Mesendoderm (in vitro differentiated cells): Measurements from ENCODE around the gene ARHGAP32.
"Not testable (repeated sequence)": the region's sequence is repeated elsewhere in the genome, so short reads cannot be mapped to it uniquely, and the experiment has no call there.

ENCODE experiments used
- DNase-seq: peaks from one replicate; pipeline ENCODE4 v3.0.0; 2013
- H2AK5ac ChIP-seq: 2 replicates; pipeline ENCODE4 v1.6.1; 2013; ENCODE audit warnings: low read length, inconsistent platforms
- H2BK120ac ChIP-seq: 2 replicates; pipeline ENCODE4 v1.6.1; 2013; ENCODE audit warnings: low read depth, mild to moderate bottlenecking, low read length, moderate library complexity, mixed read lengths
- H2BK15ac ChIP-seq: replicated peaks from 2 replicates; pipeline ENCODE4 v1.6.1; 2013; ENCODE audit warnings: low read depth, mild to moderate bottlenecking, moderate library complexity
- H2BK5ac ChIP-seq: 2 replicates; pipeline ENCODE4 v1.6.1; 2013; ENCODE audit warnings: low read length, inconsistent platforms
- H3K18ac ChIP-seq: 2 replicates; pipeline ENCODE4 v1.6.1; 2013; ENCODE audit warnings: mild to moderate bottlenecking, low read length, mixed read lengths
- H3K23ac ChIP-seq: one replicate; pipeline ENCODE4 v1.6.1; 2013; ENCODE audit warnings: low read length
- H3K27ac ChIP-seq: 2 replicates; pipeline ENCODE4 v1.5.1; 2013; ENCODE audit warnings: low read depth, mild to moderate bottlenecking, inconsistent platforms, low read length, moderate library complexity
- H3K27me3 ChIP-seq: 2 replicates; pipeline ENCODE4 v1.6.1; 2013; ENCODE audit warnings: low read length, control low read depth, mild to moderate bottlenecking, inconsistent platforms; ENCODE audit not compliant: insufficient read depth, poor library complexity
- H3K36me3 ChIP-seq: 2 replicates; pipeline ENCODE4 v1.6.1; 2013; ENCODE audit warnings: low read length, inconsistent platforms; ENCODE audit not compliant: control insufficient read depth, insufficient read depth
- H3K4ac ChIP-seq: one replicate; pipeline ENCODE4 v1.6.1; 2013; ENCODE audit warnings: low read depth, mild to moderate bottlenecking, low read length, moderate library complexity
- H3K4me1 ChIP-seq: 2 replicates; pipeline ENCODE4 v1.6.1; 2013; ENCODE audit warnings: low read depth, low read length, inconsistent platforms; ENCODE audit not compliant: control insufficient read depth
- H3K4me2 ChIP-seq: 2 replicates; pipeline ENCODE4 v1.6.1; 2013; ENCODE audit warnings: low read length
- H3K4me3 ChIP-seq: 2 replicates; pipeline ENCODE4 v1.5.1; 2013; ENCODE audit warnings: mild to moderate bottlenecking, low read length
- H3K56ac ChIP-seq: one replicate; pipeline ENCODE4 v1.6.1; 2013; ENCODE audit warnings: low read length
- H3K79me1 ChIP-seq: 2 replicates; pipeline ENCODE4 v1.6.1; 2013; ENCODE audit warnings: low read length, inconsistent platforms
- H3K79me2 ChIP-seq: 2 replicates; pipeline ENCODE4 v1.6.1; 2013; ENCODE audit warnings: mild to moderate bottlenecking, low read length; ENCODE audit not compliant: control insufficient read depth, insufficient read depth
- H3K9ac ChIP-seq: 2 replicates; pipeline ENCODE4 v1.6.1; 2013; ENCODE audit warnings: low read length, inconsistent platforms
- H4K5ac ChIP-seq: one replicate; pipeline ENCODE4 v1.6.1; 2013; ENCODE audit warnings: low read length
- H4K8ac ChIP-seq: one replicate; pipeline ENCODE4 v1.6.1; 2013; ENCODE audit warnings: low read depth, mild to moderate bottlenecking, control low read depth, low read length, moderate library complexity
- WGBS: extraction: QIAGEN DNeasy Blood & Tissue Kit; methylation state at CpG from one replicate; pipeline ENCODE4 v1.1.7; 2013; ENCODE audit warnings: low lambda C conversion rate, missing lambda C conversion rate; ENCODE audit not compliant: insufficient coverage; ENCODE audit errors: extremely low coverage; 5-methylcytosine and 5-hydroxymethylcytosine counted together

ARHGAP32 gene

DNA sequence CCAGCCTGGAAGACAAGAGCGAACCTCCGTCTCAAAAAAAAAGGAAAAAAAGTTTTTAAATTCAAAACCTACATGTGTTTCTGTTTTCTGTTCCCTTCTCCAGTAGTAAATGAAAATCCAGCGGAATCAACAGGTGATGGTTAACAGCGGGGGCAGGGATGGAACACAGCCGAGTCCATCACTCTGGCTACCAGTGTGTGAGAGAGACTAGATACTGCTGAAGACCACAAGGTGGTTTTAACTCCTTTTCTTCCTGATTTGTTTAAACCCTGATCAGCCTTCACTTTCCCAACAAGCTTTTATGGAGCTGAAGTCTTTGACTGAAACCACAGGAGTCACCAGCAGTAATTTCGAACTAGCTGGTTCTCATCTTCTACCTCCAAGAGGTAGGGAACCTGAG, 3.6 kb upstream of the ARHGAP32 start:
- peak; percentile 33 for DNase-seq
- H3K79me2 ChIP-seq: no peaks in the 10 kb centered on the region
- H2BK5ac ChIP-seq: no peak overlapping the region
- H2AK5ac ChIP-seq: no peak overlapping the region
- H3K4me2 ChIP-seq: no peak overlapping the region
- no peak overlapping the region for H2BK120ac ChIP-seq
- no peak overlapping the region for H3K4ac ChIP-seq
- H3K18ac ChIP-seq: no peak overlapping the region
- peaks cover 5% of the 10 kb centered on the region for H3K4me1 ChIP-seq
- no peak overlapping the region for H4K8ac ChIP-seq
- H3K27ac ChIP-seq: no peak overlapping the region
- peaks cover 2% of the 10 kb centered on the region for H3K79me1 ChIP-seq
- whole genome bisulfite sequencing: no CpG with 5 or more reads among the region's 6 CpGs
- no peaks in the 10 kb centered on the region for H3K36me3 ChIP-seq
- no peak overlapping the region for H3K23ac ChIP-seq
- H3K27me3 ChIP-seq: no peaks in the 10 kb centered on the region
- no peak overlapping the region for H4K5ac ChIP-seq
- H3K56ac ChIP-seq: no peak overlapping the region
- no peak overlapping the region for H3K4me3 ChIP-seq
- no peak overlapping the region for H2BK15ac ChIP-seq
- no peak overlapping the region for H3K9ac ChIP-seq

DNA sequence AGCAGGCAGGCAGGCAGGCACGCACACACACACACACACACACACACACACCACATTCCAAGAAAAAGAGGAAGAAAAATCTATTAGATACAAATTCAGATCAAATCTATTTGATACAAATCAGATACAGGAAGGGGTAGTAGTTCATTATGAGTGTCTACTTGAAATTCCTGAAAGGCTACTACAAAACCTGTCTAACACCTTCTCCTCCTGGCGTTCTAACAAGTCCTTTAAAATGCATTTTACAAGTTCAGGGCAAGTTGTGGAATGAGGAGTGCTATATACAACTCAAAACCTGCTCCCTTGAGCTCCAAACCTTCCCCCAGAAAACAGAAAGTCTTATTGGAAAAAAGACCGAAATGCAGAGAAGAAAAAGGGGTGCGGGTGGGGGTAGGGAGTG, 476 bp downstream of the ARHGAP32 start:
- Histone ChIP-seq H3K18ac (peak overlapping the region; percentile 35), H2AK5ac (no peak overlapping the region), H3K9ac (no peak overlapping the region), H2BK120ac (no peak overlapping the region), H3K4ac (no peak overlapping the region), H2BK15ac (no peak overlapping the region), H4K8ac (no peak overlapping the region), H3K23ac (no peak overlapping the region), H3K79me2 (peaks cover 2% of the 10 kb centered on the region), H3K27ac (no peak overlapping the region), H3K79me1 (peaks cover 4% of the 10 kb centered on the region), H3K27me3 (no peaks in the 10 kb centered on the region), H3K4me3 (no peak overlapping the region), H2BK5ac (no peak overlapping the region), H3K4me1 (peaks cover 5% of the 10 kb centered on the region), H4K5ac (no peak overlapping the region), H3K36me3 (no peaks in the 10 kb centered on the region), H3K4me2 (no peak overlapping the region), H3K56ac (peak overlapping the region; percentile 36)
- no CpG with 5 or more reads among the region's 4 CpGs for WGBS
- DNase-seq: peak; percentile 65

DNA sequence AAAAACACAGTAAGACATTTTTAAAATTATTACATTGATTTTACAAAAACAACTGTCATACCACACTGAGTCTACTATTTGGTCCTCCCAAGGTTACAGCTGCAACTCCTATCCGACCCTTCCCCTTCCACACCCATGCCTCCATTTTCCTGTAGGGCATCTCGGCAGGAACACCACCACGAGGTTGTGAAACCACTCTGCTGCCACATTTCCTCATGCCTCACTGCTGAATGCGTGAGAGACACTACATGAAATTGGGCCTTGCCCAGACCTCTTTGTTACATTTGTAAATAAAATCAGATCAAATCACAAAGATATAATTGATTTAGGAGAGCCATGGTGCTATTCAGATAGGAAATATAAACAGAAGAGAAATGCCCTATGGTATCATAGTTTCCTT, 2.0 kb downstream of the ARHGAP32 start:
- H2BK15ac ChIP-seq: no peak overlapping the region
- no peak overlapping the region for H4K5ac ChIP-seq
- no peak overlapping the region for H2BK120ac ChIP-seq

DNA sequence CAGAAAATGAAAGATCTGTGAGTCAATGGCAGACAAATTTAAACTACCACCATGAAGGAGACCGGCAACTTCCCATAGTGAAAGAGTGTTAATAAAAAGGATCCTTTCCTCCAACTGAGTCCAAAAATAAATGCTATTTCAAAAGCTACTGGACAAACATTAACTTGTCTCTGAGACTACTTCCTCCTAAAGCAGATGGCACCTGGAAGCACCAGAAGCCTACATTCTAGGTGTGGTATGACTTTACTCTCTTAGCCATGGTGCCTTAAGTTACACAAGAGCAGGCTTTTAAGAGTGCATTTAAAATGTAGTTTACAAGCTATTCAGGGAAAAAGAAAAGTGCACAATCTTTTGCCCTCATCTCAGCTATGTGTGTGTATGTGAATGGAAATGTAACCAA, 2.5 kb downstream of the ARHGAP32 start:
- no peak overlapping the region for H4K5ac ChIP-seq
- H3K4me2 ChIP-seq: no peak overlapping the region
- peaks cover 2% of the 10 kb centered on the region for H3K79me2 ChIP-seq
- H3K4ac ChIP-seq: no peak overlapping the region
- peaks cover 5% of the 10 kb centered on the region for H3K4me1 ChIP-seq
- no peaks in the 10 kb centered on the region for H3K27me3 ChIP-seq
- H2BK120ac ChIP-seq: no peak overlapping the region
- no CpG with 5 or more reads among the region's 1 CpG for WGBS
- no peak overlapping the region for H3K9ac ChIP-seq
- H3K23ac ChIP-seq: no peak overlapping the region
- H3K18ac ChIP-seq: no peak overlapping the region
- no peak overlapping the region for H2BK5ac ChIP-seq
- DNase-seq: no peak
- H3K36me3 ChIP-seq: no peaks in the 10 kb centered on the region
- no peak overlapping the region for H3K56ac ChIP-seq
- H2BK15ac ChIP-seq: no peak overlapping the region
- no peak overlapping the region for H4K8ac ChIP-seq
- H2AK5ac ChIP-seq: no peak overlapping the region
- H3K79me1 ChIP-seq: peaks cover 4% of the 10 kb centered on the region
- H3K4me3 ChIP-seq: no peak overlapping the region
- no peak overlapping the region for H3K27ac ChIP-seq

More for the DNA sequence above, 2.0 kb downstream of the ARHGAP32 start:
- Histone ChIP-seq H3K27ac (no peak overlapping the region), H3K4me2 (no peak overlapping the region), H2BK5ac (no peak overlapping the region), H4K8ac (no peak overlapping the region), H3K18ac (no peak overlapping the region), H3K9ac (no peak overlapping the region), H3K56ac (no peak overlapping the region), H3K36me3 (no peaks in the 10 kb centered on the region), H3K79me2 (peaks cover 2% of the 10 kb centered on the region), H3K27me3 (no peaks in the 10 kb centered on the region), H3K4me3 (no peak overlapping the region), H3K23ac (no peak overlapping the region), H3K79me1 (peaks cover 4% of the 10 kb centered on the region), H3K4ac (no peak overlapping the region), H2AK5ac (no peak overlapping the region), H3K4me1 (peaks cover 5% of the 10 kb centered on the region)
- peak; percentile 33 for DNase-seq
- WGBS: no CpG with 5 or more reads among the region's 4 CpGs

DNA sequence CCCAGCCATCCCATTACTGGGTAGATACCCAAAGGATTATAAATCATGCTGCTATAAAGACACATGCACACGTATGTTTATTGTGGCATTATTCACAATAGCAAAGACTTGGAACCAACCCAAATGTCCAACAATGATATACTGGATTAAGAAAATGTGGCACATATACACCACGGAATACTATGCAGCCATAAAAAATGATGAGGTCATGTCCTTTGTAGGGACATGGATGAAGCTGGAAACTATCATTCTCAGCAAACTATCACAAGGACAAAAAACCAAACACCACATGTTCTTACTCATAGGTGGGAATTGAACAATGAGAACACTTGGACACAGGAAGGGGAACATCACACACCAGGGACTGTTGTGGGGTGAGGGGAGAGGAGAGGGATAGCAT, 7.0 kb downstream of the ARHGAP32 start:
- H2BK15ac ChIP-seq, H4K8ac ChIP-seq, H4K5ac ChIP-seq, H3K27ac ChIP-seq, H3K18ac ChIP-seq, H3K36me3 ChIP-seq, H3K56ac ChIP-seq, H3K79me1 ChIP-seq, H2AK5ac ChIP-seq, H3K4me3 ChIP-seq, H3K23ac ChIP-seq, H2BK120ac ChIP-seq, H3K27me3 ChIP-seq, H3K79me2 ChIP-seq, H3K4me2 ChIP-seq, H3K4ac ChIP-seq, H3K4me1 ChIP-seq, H2BK5ac ChIP-seq, H3K9ac ChIP-seq, DNase-seq: not testable (repeated sequence)
- no CpG with 5 or more reads among the region's 2 CpGs for WGBS

DNA sequence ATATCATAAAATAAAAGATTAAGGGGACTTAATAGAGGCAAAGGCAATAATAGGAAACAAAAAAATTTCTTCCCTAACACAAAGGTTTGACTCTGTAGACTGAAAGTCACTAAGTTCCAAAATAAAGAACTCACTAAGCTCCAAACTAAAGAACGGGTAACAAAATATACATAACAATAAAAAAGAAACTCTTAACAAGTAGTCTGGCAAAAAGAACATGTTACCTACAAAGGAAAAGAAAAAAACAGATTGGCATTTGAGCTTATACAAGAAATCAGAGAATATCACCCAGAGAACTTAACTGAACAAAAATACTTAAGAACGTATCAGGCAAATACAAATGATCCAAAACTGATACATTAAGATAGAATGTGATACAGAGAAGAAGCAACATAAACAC, 7.5 kb downstream of the ARHGAP32 start:
- Histone ChIP-seq H3K4me2 (no peak overlapping the region), H3K27ac (no peak overlapping the region), H3K79me2 (peaks cover 2% of the 10 kb centered on the region), H4K5ac (no peak overlapping the region), H3K4me1 (no peaks in the 10 kb centered on the region), H3K36me3 (no peaks in the 10 kb centered on the region), H3K56ac (no peak overlapping the region), H4K8ac (no peak overlapping the region), H3K18ac (no peak overlapping the region), H3K27me3 (no peaks in the 10 kb centered on the region), H2AK5ac (no peak overlapping the region), H2BK15ac (no peak overlapping the region), H2BK120ac (no peak overlapping the region), H3K9ac (no peak overlapping the region), H2BK5ac (no peak overlapping the region), H3K79me1 (peaks cover 3% of the 10 kb centered on the region), H3K23ac (no peak overlapping the region), H3K4ac (no peak overlapping the region), H3K4me3 (no peak overlapping the region)
- WGBS: no CpG with 5 or more reads among the region's 2 CpGs
- DNase-seq: no peak
